ENCODE results near the gene ZNF770. TPM values are rescaled to one million over a fixed set of nuclear protein-coding genes. Genes with fewer than 3 reads are reported as not detected.

Gene ZNF770
- total RNA-seq, 1 donor from 2014 or later: 56.1 TPM

DNA sequence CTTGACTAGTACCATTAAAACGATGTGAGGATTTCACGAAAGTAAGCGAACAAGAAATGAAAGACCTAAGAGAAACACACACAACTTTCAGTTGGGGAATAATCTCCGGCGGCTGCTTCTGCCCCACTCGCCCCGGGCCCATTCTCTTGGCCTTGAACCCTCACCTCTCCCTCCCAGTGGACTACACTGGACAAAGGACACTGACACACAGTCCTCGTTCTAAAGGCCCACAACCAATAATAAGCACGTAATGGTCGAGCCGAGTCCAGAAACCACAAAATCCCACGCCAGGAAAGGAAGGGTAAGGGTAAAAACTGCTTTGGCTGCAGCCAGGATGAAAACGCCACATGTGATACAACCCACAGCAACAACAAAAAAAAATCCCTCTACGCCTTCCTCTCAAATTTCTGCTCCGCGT, 469 bp downstream of the ZNF770 start:
- Mint-ChIP-seq H3K4me1 (peaks cover 16% of the 10 kb centered on the region), H3K27ac (peak overlapping the region; percentile 94), H3K4me3 (peak overlapping the region; percentile 97), H3K27me3 (ENCODE audit: insufficient read depth, low read depth) (no peaks in the 10 kb centered on the region), H3K9me3 (no peaks in the 10 kb centered on the region), H3K36me3 (peaks cover 1% of the 10 kb centered on the region)
- H3K4me1 ChIP-seq: peaks cover 10% of the 10 kb centered on the region
- H3K27me3 ChIP-seq: no peaks in the 10 kb centered on the region
- peaks cover 4% of the 10 kb centered on the region for H3F3A ChIP-seq (ENCODE audit: low read depth)
- peak overlapping the region; percentile 92 for H3K4me3 ChIP-seq
- peak overlapping the region; percentile 98 for H2AFZ ChIP-seq (replicated peaks)
- H3K79me2 ChIP-seq (ENCODE audit: low read depth): peaks cover 55% of the 10 kb centered on the region
- no peaks in the 10 kb centered on the region for H3K36me3 ChIP-seq
- H4K20me1 ChIP-seq (ENCODE audit: low read depth): peaks cover 19% of the 10 kb centered on the region
- H3K27ac ChIP-seq: no peak overlapping the region
- peak overlapping the region; percentile 85 for H3K4me2 ChIP-seq
- TF ChIP-seq EZH2 (IDR thresholded peaks at IDR 0.05) (no peak), EZH2phosphoT487 (IDR thresholded peaks at IDR 0.05) (no peak), CTCF (IDR thresholded peaks at IDR 0.05) (no peak)
- H3K9me3 ChIP-seq (ENCODE audit: low read depth): no peaks in the 10 kb centered on the region
- H3K9ac ChIP-seq: peak overlapping the region; percentile 88
- no peak for DNase-seq (ENCODE audit: low spot score)

DNA sequence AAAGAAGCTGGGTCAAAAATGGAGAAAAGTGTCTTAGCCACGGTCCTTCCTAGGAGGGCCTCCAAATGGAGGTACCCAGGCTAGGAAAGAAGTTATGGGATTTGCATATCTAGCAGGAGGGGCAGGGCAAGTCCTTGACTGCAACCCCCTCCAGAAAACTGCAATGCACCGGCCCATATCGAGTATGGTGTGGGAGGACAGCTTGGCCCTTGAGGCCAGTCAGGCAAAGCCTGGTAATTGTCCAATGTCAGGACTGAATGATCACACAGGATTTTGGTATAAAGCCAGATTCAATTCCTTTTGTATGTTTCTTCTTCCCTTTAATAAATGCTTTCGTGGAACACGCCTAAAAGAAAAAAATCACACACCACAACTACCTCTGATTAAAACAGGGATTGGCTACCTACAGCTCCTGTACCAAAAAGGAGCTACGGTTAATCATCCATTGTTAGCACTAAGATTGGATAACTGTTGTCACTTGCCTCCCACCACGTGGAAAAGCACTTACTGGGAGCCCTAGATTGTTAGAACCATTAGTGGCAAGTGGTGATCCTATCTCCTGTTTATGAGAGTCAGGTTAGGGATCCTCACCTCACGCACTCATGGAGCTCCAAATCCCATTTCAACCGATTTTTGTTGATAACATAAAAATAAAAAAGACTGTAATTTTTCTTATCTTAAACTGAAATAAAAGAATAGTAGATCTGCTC, 1.2 kb downstream of the ZNF770 start:
- no peak overlapping the region for H2AFZ ChIP-seq (replicated peaks)

GRCh38 chr15:34986326-34986725, 1.8 kb downstream of the ZNF770 start:
- Histone ChIP-seq H3K9ac (no peak overlapping the region), H2AFZ (replicated peaks) (no peak overlapping the region), H3K27ac (no peak overlapping the region), H3F3A (ENCODE audit: low read depth) (peaks cover 16% of the 10 kb centered on the region), H3K4me2 (peak overlapping the region; percentile 85), H4K20me1 (ENCODE audit: low read depth) (peaks cover 19% of the 10 kb centered on the region), H3K4me3 (peak overlapping the region; percentile 92), H3K79me2 (ENCODE audit: low read depth) (peaks cover 60% of the 10 kb centered on the region), H3K9me3 (ENCODE audit: low read depth) (no peaks in the 10 kb centered on the region), H3K4me1 (peaks cover 10% of the 10 kb centered on the region), H3K36me3 (peaks cover 3% of the 10 kb centered on the region), H3K27me3 (no peaks in the 10 kb centered on the region)
- no peak for TF ChIP-seq EZH2 (IDR thresholded peaks at IDR 0.05)
- no peak for TF ChIP-seq EZH2phosphoT487 (IDR thresholded peaks at IDR 0.05)
- TF ChIP-seq CTCF (IDR thresholded peaks at IDR 0.05): no peak
- peaks cover 16% of the 10 kb centered on the region for H3K4me1 Mint-ChIP-seq
- no peaks in the 10 kb centered on the region for H3K9me3 Mint-ChIP-seq
- H3K27ac Mint-ChIP-seq: no peak overlapping the region
- H3K36me3 Mint-ChIP-seq: peaks cover 6% of the 10 kb centered on the region
- peak overlapping the region; percentile 97 for H3K4me3 Mint-ChIP-seq
- H3K27me3 Mint-ChIP-seq (ENCODE audit: insufficient read depth, low read depth): no peaks in the 10 kb centered on the region
- no peak for DNase-seq (ENCODE audit: low spot score)

More for the DNA sequence above, 1.2 kb downstream of the ZNF770 start:
- Mint-ChIP-seq H3K4me1 (peaks cover 16% of the 10 kb centered on the region), H3K4me3 (peak overlapping the region; percentile 97), H3K27ac (peak overlapping the region; percentile 94), H3K27me3 (ENCODE audit: insufficient read depth, low read depth) (no peaks in the 10 kb centered on the region), H3K9me3 (no peaks in the 10 kb centered on the region), H3K36me3 (peaks cover 4% of the 10 kb centered on the region)
- Histone ChIP-seq H3K36me3 (peaks cover 3% of the 10 kb centered on the region), H3K4me1 (peaks cover 10% of the 10 kb centered on the region), H4K20me1 (ENCODE audit: low read depth) (peaks cover 19% of the 10 kb centered on the region), H3K79me2 (ENCODE audit: low read depth) (peaks cover 60% of the 10 kb centered on the region), H3F3A (ENCODE audit: low read depth) (peaks cover 10% of the 10 kb centered on the region), H3K9ac (peak overlapping the region; percentile 88), H3K27ac (no peak overlapping the region), H3K27me3 (no peaks in the 10 kb centered on the region), H3K9me3 (ENCODE audit: low read depth) (no peaks in the 10 kb centered on the region), H3K4me2 (peak overlapping the region; percentile 85), H3K4me3 (peak overlapping the region; percentile 92)
- no peak for TF ChIP-seq EZH2phosphoT487 (IDR thresholded peaks at IDR 0.05)
- no peak for TF ChIP-seq CTCF (IDR thresholded peaks at IDR 0.05)
- TF ChIP-seq EZH2 (IDR thresholded peaks at IDR 0.05): no peak
- DNase-seq (ENCODE audit: low spot score): no peak
